Measurements from ENCODE around the gene PLCB1.
"Not testable (repeated sequence)": the region's sequence is repeated elsewhere in the genome, so short reads cannot be mapped to it uniquely, and the experiment has no call there.

The PLCB1 gene

GRCh38 chr20:8807480-8808201 is 675.6 kb downstream of the PLCB1 start:
- Mint-ChIP-seq H3K27ac (no peak overlapping the region), H3K4me3 (no peak overlapping the region), H3K36me3 (no peaks in the 10 kb centered on the region), H3K9me3 (no peaks in the 10 kb centered on the region), H3K27me3 (peaks cover under 1% of the 10 kb centered on the region), H3K4me1 (no peaks in the 10 kb centered on the region)
- ATAC-seq = no peak

DNA sequence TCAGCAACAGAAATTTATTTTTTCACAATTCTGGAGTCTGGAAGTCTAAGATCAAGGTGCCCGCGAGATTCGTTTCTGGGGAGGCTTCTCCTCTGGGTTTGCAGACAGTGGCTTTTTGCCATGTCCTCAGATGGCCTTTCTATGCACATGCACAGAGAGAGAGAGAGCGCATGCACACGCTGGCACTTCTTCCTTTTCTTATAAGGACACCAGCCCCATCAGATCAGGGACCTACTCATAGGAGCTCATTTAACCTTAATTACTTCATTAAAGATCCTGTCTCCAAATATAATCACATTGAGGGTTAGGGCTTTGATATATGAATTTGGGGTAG is 676.1 kb downstream of the PLCB1 start:
- no peak for ATAC-seq
- Mint-ChIP-seq H3K4me3 (no peak overlapping the region), H3K27ac (no peak overlapping the region), H3K27me3 (no peaks in the 10 kb centered on the region), H3K36me3 (no peaks in the 10 kb centered on the region), H3K9me3 (no peaks in the 10 kb centered on the region), H3K4me1 (no peaks in the 10 kb centered on the region)

DNA sequence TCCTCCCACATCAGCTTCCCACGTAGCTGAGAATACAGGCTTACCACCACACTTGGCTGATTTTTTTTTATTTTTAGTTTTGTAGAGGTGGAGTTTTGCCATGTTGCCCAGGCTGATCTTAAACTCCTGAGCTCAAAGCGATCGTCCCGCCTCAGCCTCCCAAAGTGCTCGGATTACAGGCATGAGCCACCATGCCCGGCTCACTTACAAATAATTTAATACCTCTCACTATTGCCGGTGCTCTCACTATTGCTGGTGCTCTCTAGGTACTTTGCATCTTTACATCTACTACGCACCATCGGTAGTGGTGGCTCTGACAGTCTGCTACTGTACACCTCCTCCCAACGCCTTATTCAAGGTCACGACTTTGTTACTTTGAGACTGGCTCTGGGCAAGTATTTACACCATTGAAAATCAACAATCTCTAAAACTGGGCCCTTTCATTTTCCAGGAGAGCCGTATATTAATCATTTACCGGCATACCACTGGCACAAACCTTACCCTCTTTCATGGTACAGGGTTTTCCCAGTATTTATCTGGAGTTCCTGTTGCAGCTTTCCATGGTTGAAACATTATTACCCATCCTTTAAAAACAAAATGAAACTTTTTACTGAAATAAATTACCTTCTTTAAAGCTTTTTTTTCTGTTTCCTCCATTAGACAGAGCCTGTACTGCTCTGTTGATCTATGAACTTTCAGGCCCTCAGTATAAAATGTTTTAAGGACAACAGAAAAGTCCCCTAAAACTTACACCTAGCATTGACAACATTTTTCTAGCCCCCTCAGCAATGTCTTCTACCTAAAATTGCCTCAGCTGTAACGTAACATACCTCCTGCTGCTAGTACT is 677.3 kb downstream of the PLCB1 start:
- H3K27ac Mint-ChIP-seq = no peak overlapping the region
- H3K4me3 Mint-ChIP-seq = no peak overlapping the region
- H3K36me3 Mint-ChIP-seq = no peaks in the 10 kb centered on the region
- no peaks in the 10 kb centered on the region for H3K9me3 Mint-ChIP-seq
- ATAC-seq = no peak
- H3K27me3 Mint-ChIP-seq = no peaks in the 10 kb centered on the region
- no peaks in the 10 kb centered on the region for H3K4me1 Mint-ChIP-seq

DNA sequence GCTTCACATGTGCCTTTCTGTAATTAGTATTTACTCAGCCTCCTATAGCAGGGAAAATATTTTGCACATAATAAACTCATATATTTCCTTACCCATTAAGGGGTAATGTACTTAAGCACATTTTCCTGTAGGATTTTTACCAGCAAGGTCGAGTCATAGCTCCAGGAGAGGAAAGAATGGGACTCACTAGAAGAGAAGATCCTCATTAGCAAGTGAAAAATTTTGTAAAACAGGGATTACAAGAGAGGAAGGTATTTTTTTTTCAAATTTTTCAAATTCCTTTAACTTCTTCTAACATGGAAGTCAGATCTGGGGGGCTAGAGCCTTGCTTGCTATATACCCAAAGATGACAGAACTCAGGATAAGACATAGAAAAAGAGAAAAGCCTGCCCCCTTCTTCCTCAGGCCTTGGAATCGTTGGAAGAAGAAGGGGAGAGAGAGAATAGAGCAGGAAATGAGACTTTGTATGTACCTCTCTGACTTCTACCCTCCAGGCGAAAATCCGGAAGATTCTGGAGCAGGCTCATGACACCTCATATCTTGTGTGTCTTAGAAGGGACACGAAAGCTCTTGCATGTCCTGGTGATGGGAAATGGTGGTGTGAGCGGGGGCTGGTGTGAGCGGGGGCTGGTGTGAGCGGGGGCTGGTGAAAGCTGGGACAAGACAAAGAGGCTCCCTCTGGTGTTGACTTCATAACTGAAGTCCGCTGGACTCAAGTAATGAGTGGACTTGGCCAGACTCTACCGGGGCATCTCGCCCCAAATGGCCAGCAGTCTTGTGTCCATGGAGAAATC is 679.9 kb downstream of the PLCB1 start:
- ATAC-seq = no peak
- H3K27me3 Mint-ChIP-seq = no peaks in the 10 kb centered on the region
- no peak overlapping the region for H3K27ac Mint-ChIP-seq
- no peaks in the 10 kb centered on the region for H3K36me3 Mint-ChIP-seq
- no peak overlapping the region for H3K4me3 Mint-ChIP-seq
- no peaks in the 10 kb centered on the region for H3K9me3 Mint-ChIP-seq
- H3K4me1 Mint-ChIP-seq = no peaks in the 10 kb centered on the region

GRCh38 chr20:8812817-8813216 is 680.8 kb downstream of the PLCB1 start:
- Mint-ChIP-seq H3K36me3 (no peaks in the 10 kb centered on the region), H3K27me3 (no peaks in the 10 kb centered on the region), H3K4me3 (no peak overlapping the region), H3K4me1 (no peaks in the 10 kb centered on the region), H3K27ac (no peak overlapping the region), H3K9me3 (no peaks in the 10 kb centered on the region)
- ATAC-seq = no peak

DNA sequence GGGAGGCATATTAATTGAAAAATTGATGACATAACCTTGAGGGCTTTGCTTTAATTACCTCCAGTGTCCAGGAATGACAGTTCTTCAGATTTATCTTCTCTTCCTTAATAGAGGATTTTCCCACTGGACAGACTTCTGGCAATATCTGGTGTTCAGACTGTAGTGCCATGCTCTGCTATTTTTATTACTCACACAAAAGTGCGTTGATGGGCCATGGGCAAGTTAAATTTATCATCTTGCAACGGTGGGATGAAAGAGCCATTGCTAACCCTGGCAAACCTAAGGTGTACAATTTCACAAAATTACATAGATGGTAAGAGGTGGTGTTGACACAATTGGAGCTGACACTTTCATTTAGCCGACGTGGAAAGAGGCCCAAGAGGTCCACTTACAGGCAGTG is 683.1 kb downstream of the PLCB1 start:
- Mint-ChIP-seq H3K9me3 (no peaks in the 10 kb centered on the region), H3K4me3 (no peak overlapping the region), H3K4me1 (no peaks in the 10 kb centered on the region), H3K36me3 (no peaks in the 10 kb centered on the region), H3K27ac (no peak overlapping the region), H3K27me3 (no peaks in the 10 kb centered on the region)
- ATAC-seq = no peak

GRCh38 chr20:8829256-8829655 is 697.2 kb downstream of the PLCB1 start:
- Mint-ChIP-seq H3K27me3 (no peaks in the 10 kb centered on the region), H3K27ac (no peak overlapping the region), H3K36me3 (no peaks in the 10 kb centered on the region), H3K9me3 (peaks cover 14% of the 10 kb centered on the region), H3K4me3 (no peak overlapping the region), H3K4me1 (no peaks in the 10 kb centered on the region)
- no peak for ATAC-seq

GRCh38 chr20:8834294-8834693 is 702.2 kb downstream of the PLCB1 start:
- not testable (repeated sequence) for H3K27ac Mint-ChIP-seq, ATAC-seq, H3K27me3 Mint-ChIP-seq, H3K4me3 Mint-ChIP-seq, H3K4me1 Mint-ChIP-seq, H3K36me3 Mint-ChIP-seq
- peaks cover 10% of the 10 kb centered on the region for H3K9me3 Mint-ChIP-seq

DNA sequence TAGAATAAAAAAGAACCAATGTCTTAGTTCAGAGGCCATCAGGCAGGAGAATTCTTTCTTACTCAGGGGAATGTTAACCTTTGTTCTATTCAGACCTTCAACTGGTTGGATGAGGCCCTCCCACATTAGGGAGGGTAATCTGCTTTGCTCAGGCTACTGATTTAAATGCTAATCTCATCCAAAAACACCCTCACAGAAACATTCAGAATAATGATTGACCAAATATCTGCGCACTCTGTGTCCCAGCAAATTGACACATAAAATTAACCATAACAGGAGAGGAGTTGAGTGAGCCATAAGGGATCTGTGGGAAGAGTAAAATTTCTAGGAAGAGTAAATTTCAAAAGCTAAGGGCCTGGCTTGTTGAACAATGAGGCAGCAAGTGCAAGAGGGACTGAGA is 702.8 kb downstream of the PLCB1 start:
- Mint-ChIP-seq H3K36me3 (no peaks in the 10 kb centered on the region), H3K27me3 (no peaks in the 10 kb centered on the region), H3K4me3 (no peak overlapping the region), H3K4me1 (no peaks in the 10 kb centered on the region), H3K27ac (no peak overlapping the region), H3K9me3 (peaks cover 10% of the 10 kb centered on the region)
- no peak for ATAC-seq

DNA sequence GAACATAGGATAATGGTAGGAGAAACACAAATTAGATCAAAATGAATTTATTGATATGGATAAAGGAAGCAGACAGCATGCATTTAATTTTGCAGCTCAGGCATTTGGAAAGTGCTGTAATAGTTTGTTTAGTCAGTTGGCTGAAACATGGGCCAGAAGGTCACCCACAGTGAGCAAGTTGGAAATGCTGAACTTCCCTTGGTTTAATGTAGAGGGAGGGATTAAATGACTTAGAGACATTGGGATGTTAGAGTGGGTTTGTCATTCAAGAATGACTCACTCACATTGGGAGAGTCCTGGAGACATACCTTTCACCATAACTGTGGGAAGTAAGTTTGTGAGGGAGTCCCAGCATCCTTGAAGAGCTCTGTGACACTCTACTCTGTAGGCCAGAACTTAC is 705.3 kb downstream of the PLCB1 start:
- no peak overlapping the region for H3K27ac Mint-ChIP-seq

DNA sequence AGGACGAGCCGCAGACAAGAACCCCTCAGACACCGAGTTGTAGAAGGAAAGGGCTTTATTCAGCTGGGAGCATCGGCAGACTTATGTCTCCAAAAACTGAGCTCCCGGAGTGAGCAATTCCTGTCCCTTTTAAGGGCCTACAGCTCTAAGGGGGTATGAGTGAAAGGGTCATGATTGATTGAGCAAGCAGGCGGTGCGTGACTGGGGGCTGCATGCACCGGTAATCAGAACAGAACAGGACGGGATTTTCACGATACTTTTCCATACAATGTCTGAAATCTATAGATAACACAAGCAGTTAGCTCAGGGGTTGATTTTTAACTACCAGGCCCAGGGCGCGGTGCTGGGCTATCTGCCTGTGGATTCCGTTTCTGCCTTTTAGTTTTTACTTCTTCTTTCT is 710.5 kb downstream of the PLCB1 start:
- Mint-ChIP-seq H3K36me3 (no peaks in the 10 kb centered on the region), H3K9me3 (peaks cover 3% of the 10 kb centered on the region), H3K27ac (no peak overlapping the region), H3K4me1 (no peaks in the 10 kb centered on the region), H3K4me3 (no peak overlapping the region), H3K27me3 (no peaks in the 10 kb centered on the region)
- no peak for ATAC-seq

More for the DNA sequence above, 705.3 kb downstream of the PLCB1 start:
- H3K9me3 Mint-ChIP-seq = peaks cover 8% of the 10 kb centered on the region
- no peaks in the 10 kb centered on the region for H3K36me3 Mint-ChIP-seq
- H3K4me1 Mint-ChIP-seq = no peaks in the 10 kb centered on the region
- H3K27me3 Mint-ChIP-seq = no peaks in the 10 kb centered on the region
- no peak overlapping the region for H3K4me3 Mint-ChIP-seq
- ATAC-seq = no peak

DNA sequence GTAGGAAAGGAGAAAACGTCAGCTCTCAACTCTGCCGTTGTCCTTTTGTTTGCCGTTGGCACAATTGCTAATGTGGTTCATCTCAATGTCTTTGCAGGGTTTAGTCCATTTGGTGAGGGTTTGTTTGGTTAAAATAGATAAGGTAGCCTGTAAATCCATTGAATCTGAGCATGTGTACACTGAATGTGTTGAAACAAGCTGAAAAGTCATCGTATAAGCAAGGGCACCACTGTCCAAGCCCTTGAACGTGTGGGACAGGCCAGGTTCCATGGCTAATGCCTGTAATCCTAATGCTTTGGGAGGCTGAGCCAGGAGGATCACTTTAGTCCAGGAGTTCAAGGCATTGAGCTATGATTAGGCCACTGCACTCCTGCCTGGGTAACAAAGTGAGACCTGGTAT is 712.1 kb downstream of the PLCB1 start:
- no peaks in the 10 kb centered on the region for H3K36me3 Mint-ChIP-seq
- H3K27ac Mint-ChIP-seq = no peak overlapping the region
- no peaks in the 10 kb centered on the region for H3K4me1 Mint-ChIP-seq
- H3K4me3 Mint-ChIP-seq = no peak overlapping the region
- H3K27me3 Mint-ChIP-seq = no peaks in the 10 kb centered on the region
- ATAC-seq = no peak
- peaks cover 3% of the 10 kb centered on the region for H3K9me3 Mint-ChIP-seq

DNA sequence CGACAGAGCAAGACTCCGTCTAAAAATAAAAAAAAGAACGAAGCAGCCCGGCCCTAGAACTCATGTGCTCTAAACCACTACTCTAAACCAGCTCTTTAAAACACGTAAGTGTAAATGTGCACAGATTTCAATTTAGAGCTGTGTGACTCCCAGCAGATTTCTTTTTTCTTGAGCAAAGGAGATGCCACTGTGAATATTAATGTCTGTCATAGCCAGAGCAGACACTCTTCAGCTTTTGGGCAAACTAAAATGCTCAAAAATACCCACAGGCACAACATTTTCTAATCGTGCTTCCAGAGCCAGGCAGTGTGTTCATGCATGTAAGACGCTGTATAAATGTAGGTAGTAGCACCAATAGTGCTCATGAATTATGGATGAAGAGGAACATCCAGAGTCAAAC is 717.9 kb downstream of the PLCB1 start:
- H3K27me3 Mint-ChIP-seq = no peaks in the 10 kb centered on the region
- no peak for ATAC-seq
- peaks cover 3% of the 10 kb centered on the region for H3K9me3 Mint-ChIP-seq

DNA sequence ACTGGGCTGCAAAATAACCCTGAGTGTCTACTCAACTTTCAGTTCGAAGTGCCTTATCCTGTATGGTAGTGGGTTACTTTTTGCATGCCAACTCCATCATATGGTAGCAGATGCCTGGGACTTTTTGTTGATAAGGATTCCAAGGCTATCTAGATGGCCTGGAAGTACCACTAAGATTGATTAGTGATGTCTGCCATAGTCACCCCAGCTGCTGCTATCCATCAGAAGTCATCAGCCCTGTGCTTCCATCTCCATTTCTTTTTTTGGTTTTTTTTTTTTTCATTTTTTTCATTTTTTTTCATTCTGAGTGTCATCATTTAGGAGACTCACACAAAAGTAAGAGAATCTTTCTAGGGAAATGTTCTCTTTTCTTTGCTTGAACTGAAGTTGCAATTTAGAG is 719.4 kb downstream of the PLCB1 start:
- Mint-ChIP-seq H3K27ac (no peak overlapping the region), H3K4me1 (no peaks in the 10 kb centered on the region)

More for the DNA sequence above, 717.9 kb downstream of the PLCB1 start:
- H3K27ac Mint-ChIP-seq = no peak overlapping the region
- H3K4me3 Mint-ChIP-seq = no peak overlapping the region
- no peaks in the 10 kb centered on the region for H3K4me1 Mint-ChIP-seq
- H3K36me3 Mint-ChIP-seq = no peaks in the 10 kb centered on the region

DNA sequence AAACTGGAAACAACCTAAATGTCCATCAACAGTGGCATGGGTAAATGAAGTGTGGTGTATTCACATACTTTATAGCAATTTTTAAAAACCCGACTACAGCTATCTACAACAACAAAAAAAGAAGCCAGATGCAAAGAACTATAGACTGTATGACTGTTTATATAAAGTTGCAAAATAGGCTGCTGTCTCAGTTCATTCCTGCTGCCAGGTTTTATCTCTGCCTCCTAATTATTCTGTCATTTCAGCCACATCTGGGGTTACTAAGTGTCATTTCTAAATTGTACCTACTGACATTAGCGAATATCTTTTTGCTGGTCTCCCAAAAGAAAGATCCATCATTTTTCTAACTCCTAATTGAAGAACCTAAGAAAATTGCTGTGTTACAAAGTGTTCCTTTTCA is 719.9 kb downstream of the PLCB1 start:
- H3K4me3 Mint-ChIP-seq, H3K9me3 Mint-ChIP-seq, H3K27me3 Mint-ChIP-seq, H3K4me1 Mint-ChIP-seq, H3K27ac Mint-ChIP-seq, ATAC-seq, H3K36me3 Mint-ChIP-seq: not testable (repeated sequence)

More for the DNA sequence above, 719.4 kb downstream of the PLCB1 start:
- H3K9me3 Mint-ChIP-seq = no peaks in the 10 kb centered on the region
- H3K27me3 Mint-ChIP-seq = no peaks in the 10 kb centered on the region
- H3K4me3 Mint-ChIP-seq = no peak overlapping the region
- no peaks in the 10 kb centered on the region for H3K36me3 Mint-ChIP-seq
- ATAC-seq = no peak

All from stimulated activated memory B cell treated with anti-CD40 and anti-IgM and Interleukin-4, amounts not matched to agents 10 μg/mL and 1 μg/mL and 100 μg/mL, for 72 hours (primary cell).